ENCODE results near the gene CAP1. TPM values are rescaled to one million over a fixed set of nuclear protein-coding genes. Genes with fewer than 3 reads are reported as not detected.
A peak's percentile ranks its signal among the peaks of the same experiment; 100 is the strongest.
"Not testable (repeated sequence)": the region's sequence is repeated elsewhere in the genome, so short reads cannot be mapped to it uniquely, and the experiment has no call there.

CAP1 gene
- total RNA-seq, 2 experiments from 2014 or later: 121 to 126 TPM

DNA sequence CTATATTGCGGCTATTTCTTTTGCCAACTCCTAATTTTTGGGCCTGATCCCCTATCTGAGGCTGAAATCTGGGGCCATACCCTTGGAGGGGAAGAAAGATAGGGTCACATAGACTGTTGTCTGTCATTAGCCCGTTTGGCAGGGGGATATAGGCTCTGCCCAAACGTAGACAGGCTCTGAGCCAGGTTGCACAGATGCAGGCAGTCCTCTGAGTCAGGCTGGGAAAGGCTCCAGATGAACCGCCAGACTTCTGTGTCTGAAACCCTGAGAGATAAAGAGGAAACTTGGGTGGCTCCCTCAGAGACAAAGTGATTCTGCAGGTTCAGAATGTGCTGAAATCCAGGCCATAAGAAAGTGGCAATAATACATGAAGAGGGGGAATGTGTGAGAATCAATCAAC, 4.0 kb upstream of the CAP1 start:
- H3K4me1 ChIP-seq (ENCODE audit: insufficient read depth, low read length): peaks cover 71% of the 10 kb centered on the region
- H3K4me3 Mint-ChIP-seq: no peak overlapping the region
- H3K27ac ChIP-seq (ENCODE audit: low read depth in 1 of 2, low read length in 2 of 2): peak overlapping the region in 1 of 2 donors; percentile 14
- POLR2A ChIA-PET: no interaction called here
- no peaks in the 10 kb centered on the region for H3K9me3 ChIP-seq (ENCODE audit: control insufficient read depth in 1 of 2, insufficient read depth in 1 of 2, low read length in 2 of 2)
- CTCF ChIA-PET: no interaction called here
- peaks cover 79% of the 10 kb centered on the region for H3K4me1 Mint-ChIP-seq (ENCODE audit: low read depth)
- ATAC-seq (ENCODE audit: poor library complexity) (no peak), DNase-seq (peak in 1 of 14 experiments; percentile 27)
- H3K27me3 Mint-ChIP-seq: no peaks in the 10 kb centered on the region
- no peak overlapping the region for H3K4me3 ChIP-seq (ENCODE audit: low read length)
- H3K36me3 Mint-ChIP-seq (ENCODE audit: low read depth): peaks cover 21% of the 10 kb centered on the region
- H3K36me3 ChIP-seq (ENCODE audit: insufficient read depth, low read length): no peaks in the 10 kb centered on the region
- intact Hi-C loops (cut with DNase I, micrococcal nuclease): loop anchor here (5.0 to 10.0 kb wide), 2 partner anchors 62 to 299 kb away; partner anchors contain the start of gene PPIE (in 1 of the 2)
- peak overlapping the region; percentile 54 for H3K27ac Mint-ChIP-seq
- H3K27me3 ChIP-seq (ENCODE audit: control insufficient read depth in 1 of 2, insufficient read depth in 2 of 2, low read length in 2 of 2): no peaks in the 10 kb centered on the region
- H3K9me3 Mint-ChIP-seq: no peaks in the 10 kb centered on the region
- TF ChIP-seq, protein P1, sequence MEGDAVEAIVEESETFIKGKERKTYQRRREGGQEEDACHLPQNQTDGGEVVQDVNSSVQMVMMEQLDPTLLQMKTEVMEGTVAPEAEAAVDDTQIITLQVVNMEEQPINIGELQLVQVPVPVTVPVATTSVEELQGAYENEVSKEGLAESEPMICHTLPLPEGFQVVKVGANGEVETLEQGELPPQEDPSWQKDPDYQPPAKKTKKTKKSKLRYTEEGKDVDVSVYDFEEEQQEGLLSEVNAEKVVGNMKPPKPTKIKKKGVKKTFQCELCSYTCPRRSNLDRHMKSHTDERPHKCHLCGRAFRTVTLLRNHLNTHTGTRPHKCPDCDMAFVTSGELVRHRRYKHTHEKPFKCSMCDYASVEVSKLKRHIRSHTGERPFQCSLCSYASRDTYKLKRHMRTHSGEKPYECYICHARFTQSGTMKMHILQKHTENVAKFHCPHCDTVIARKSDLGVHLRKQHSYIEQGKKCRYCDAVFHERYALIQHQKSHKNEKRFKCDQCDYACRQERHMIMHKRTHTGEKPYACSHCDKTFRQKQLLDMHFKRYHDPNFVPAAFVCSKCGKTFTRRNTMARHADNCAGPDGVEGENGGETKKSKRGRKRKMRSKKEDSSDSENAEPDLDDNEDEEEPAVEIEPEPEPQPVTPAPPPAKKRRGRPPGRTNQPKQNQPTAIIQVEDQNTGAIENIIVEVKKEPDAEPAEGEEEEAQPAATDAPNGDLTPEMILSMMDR (IDR thresholded peaks at IDR 0.05): no peak

DNA sequence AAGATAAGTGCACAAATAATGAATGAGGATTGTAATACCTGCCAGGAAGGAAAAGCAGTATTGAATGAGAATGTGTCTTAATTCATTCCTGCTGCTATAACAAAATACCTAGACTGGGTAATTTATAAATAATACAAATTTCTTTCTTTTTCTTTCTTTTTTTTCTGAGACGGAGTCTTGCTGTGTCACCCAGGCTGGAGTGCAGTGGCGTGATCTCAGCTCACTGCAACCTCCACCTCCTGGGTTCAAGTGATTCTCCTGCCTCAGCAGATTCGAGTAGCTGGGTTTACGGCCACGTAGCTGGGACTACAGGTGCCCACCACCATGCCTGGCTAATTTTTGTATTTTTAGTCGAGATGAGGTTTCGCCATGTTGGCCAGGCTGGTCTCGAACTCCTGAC, 3.3 kb upstream of the CAP1 start:
- H3K36me3 ChIP-seq (ENCODE audit: insufficient read depth, low read length); CTCF ChIA-PET; DNase-seq; H3K4me3 ChIP-seq (ENCODE audit: low read length); POLR2A ChIA-PET; H3K9me3 Mint-ChIP-seq; H3K27me3 ChIP-seq (ENCODE audit: control insufficient read depth in 1 of 2, insufficient read depth in 2 of 2, low read length in 2 of 2); H3K27ac ChIP-seq (ENCODE audit: low read depth in 1 of 2, low read length in 2 of 2); ATAC-seq (ENCODE audit: poor library complexity); H3K9me3 ChIP-seq (ENCODE audit: control insufficient read depth in 1 of 2, insufficient read depth in 1 of 2, low read length in 2 of 2); H3K27me3 Mint-ChIP-seq: not testable (repeated sequence)
- intact Hi-C loops (cut with DNase I, micrococcal nuclease): loop anchor here (5.0 to 10.0 kb wide), 2 partner anchors 62 to 300 kb away; partner anchors contain the start of gene PPIE (in 1 of the 2)
- H3K4me1 Mint-ChIP-seq (ENCODE audit: low read depth): peaks cover 82% of the 10 kb centered on the region
- peak overlapping the region; percentile 18 for H3K4me3 Mint-ChIP-seq
- H3K4me1 ChIP-seq (ENCODE audit: insufficient read depth, low read length): peaks cover 78% of the 10 kb centered on the region
- H3K36me3 Mint-ChIP-seq (ENCODE audit: low read depth): peaks cover 28% of the 10 kb centered on the region
- peak overlapping the region; percentile 95 for H3K27ac Mint-ChIP-seq

DNA sequence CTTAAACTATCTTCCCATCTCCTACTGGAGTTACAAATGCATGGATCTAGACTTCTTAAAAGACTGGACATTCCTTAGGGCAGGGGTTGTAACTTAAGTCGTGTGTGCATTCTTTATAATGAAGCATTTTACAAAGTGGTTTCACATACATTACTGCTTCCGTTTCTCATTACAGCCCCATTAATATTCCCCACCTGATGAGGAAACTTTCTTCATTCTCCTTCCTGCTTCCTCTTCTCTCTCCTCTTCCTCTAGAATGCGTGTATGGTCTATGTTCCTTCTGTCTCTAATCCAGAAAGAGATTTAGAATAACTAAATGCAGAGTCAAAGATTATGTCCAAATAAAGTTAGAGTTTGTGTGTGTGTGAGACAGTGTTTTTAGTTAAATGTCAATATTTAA, 1.8 kb upstream of the CAP1 start:
- ChIA-PET CTCF (interaction anchor here (0.8 to 1.5 kb wide), 3 partner anchors 25 to 38 kb away, joined by 3 to 4 read pairs (median 3); no protein-coding TSS in a partner anchor), POLR2A (interaction anchor here (0.7 to 3.4 kb wide), 10 partner anchors 11 to 824 kb away, joined by 3 to 56 read pairs (median 5); partner anchors contain the start of genes CITED4, ZFP69, ZFP69B and ZMPSTE24)
- Mint-ChIP-seq H3K27me3 (no peaks in the 10 kb centered on the region), H3K4me1 (ENCODE audit: low read depth) (peaks cover 81% of the 10 kb centered on the region), H3K36me3 (ENCODE audit: low read depth) (peaks cover 38% of the 10 kb centered on the region), H3K4me3 (peak overlapping the region; percentile 98), H3K27ac (peak overlapping the region; percentile 95), H3K9me3 (no peaks in the 10 kb centered on the region)
- peaks cover 9% of the 10 kb centered on the region for H3K36me3 ChIP-seq (ENCODE audit: insufficient read depth, low read length)
- TF ChIP-seq, protein P1 (IDR thresholded peaks at IDR 0.05): no peak
- H3K9me3 ChIP-seq (ENCODE audit: control insufficient read depth in 1 of 2, insufficient read depth in 1 of 2, low read length in 2 of 2): no peaks in the 10 kb centered on the region
- H3K27ac ChIP-seq (ENCODE audit: low read depth in 1 of 2, low read length in 2 of 2): peak overlapping the region; percentile 86 to 93
- no peaks in the 10 kb centered on the region for H3K27me3 ChIP-seq (ENCODE audit: control insufficient read depth in 1 of 2, insufficient read depth in 2 of 2, low read length in 2 of 2)
- peaks cover 85% of the 10 kb centered on the region for H3K4me1 ChIP-seq (ENCODE audit: insufficient read depth, low read length)
- peak in 1 of 14 experiments; percentile 28 for DNase-seq
- intact Hi-C loops (cut with DNase I, micrococcal nuclease): loop anchor here (5.0 to 10.0 kb wide), 2 partner anchors 64 to 301 kb away; partner anchors contain the start of gene PPIE (in 1 of the 2)
- no peak for ATAC-seq (ENCODE audit: poor library complexity)
- no peak overlapping the region for H3K4me3 ChIP-seq (ENCODE audit: low read length)

Measured in CD4-positive, alpha-beta T cell (primary cell).